B cell (primary cell): Measurements from ENCODE around the gene KRTAP20-4. TPM values are rescaled to one million over a fixed set of nuclear protein-coding genes. Genes with fewer than 3 reads are reported as not detected.

Source experiments
- ATAC-seq: fragments of 200-7000 bp; cut with Tn5 transposase; one replicate; pipeline ENCODE4 v1.10.0; 2021; ENCODE audit warnings: low read depth, mild to moderate bottlenecking, moderate number of reproducible peaks, moderate library complexity
- CTCF ChIA-PET: fragments of 350-600 bp; sonication (Branson Sonifier 250); formaldehyde crosslinking; loops from one replicate; lab custom pipeline; 2021; ENCODE audit warnings: antibody characterized with exemption, inconsistent platforms; lab: Charles Lee
- POLR2A ChIA-PET: fragments of 350-600 bp; sonication (Branson Sonifier 250); formaldehyde crosslinking; loops from one replicate; lab custom pipeline; 2021; ENCODE audit warnings: antibody characterized with exemption; lab: Charles Lee
- DNase-seq: peaks from one replicate; pipeline ENCODE4 v3.0.0; 2013
- H2AFZ ChIP-seq: 2 replicates; pipeline ENCODE4 v1.6.1; 2012; ENCODE audit warnings: mild to moderate bottlenecking, low read depth, low read length; ENCODE audit not compliant: insufficient read depth, poor library complexity, severe bottlenecking
- H3K27ac ChIP-seq, 2 donors: 1 replicate in 1 of 2; 2 replicates in 1 of 2; pipeline ENCODE4 v1.5.1; 2012 to 2013; ENCODE audit warnings: low read length in 2 of 2, mild to moderate bottlenecking in 2 of 2, moderate library complexity in 1 of 2
- H3K27me3 ChIP-seq, 4 experiments: fragments of 200-600 bp in 1 of 4; sonication (generic) in 1 of 4; replicated peaks in 1 of 4; 1 replicate in 2 of 4; 2 replicates in 2 of 4; pipeline versions ENCODE4 v1.6.1 to v1.7.0; 2013 to 2016; ENCODE audit warnings: low read length in 3 of 4, mild to moderate bottlenecking in 2 of 4, mixed read lengths in 1 of 4, moderate library complexity in 1 of 4; ENCODE audit not compliant: insufficient read depth in 4 of 4, control insufficient read depth in 3 of 4; ENCODE audit errors: control extremely low read depth in 1 of 4
- H3K36me3 ChIP-seq, 2 experiments: replicated peaks in 1 of 2; 1 replicate in 1 of 2; 2 replicates in 1 of 2; pipeline versions ENCODE4 v1.6.1 to v1.7.1; 2013; ENCODE audit warnings: low read length in 1 of 2; ENCODE audit not compliant: insufficient read depth in 2 of 2, control insufficient read depth in 1 of 2; ENCODE audit errors: control extremely low read depth in 1 of 2, extremely low read depth in 1 of 2
- H3K4me1 ChIP-seq, 2 donors: fragments of 200-600 bp in 1 of 2; sonication (generic) in 1 of 2; 1 replicate in 1 of 2; 2 replicates in 1 of 2; pipeline versions ENCODE4 v1.5.1 to v1.6.1; 2013 to 2017; ENCODE audit warnings: low read length in 2 of 2; ENCODE audit not compliant: control insufficient read depth in 2 of 2, insufficient read depth in 2 of 2
- H3K4me2 ChIP-seq: replicated peaks from 2 replicates; pipeline ENCODE3; 2012; ENCODE audit warnings: mild to moderate bottlenecking, low read depth, low read length; ENCODE audit not compliant: poor library complexity, severe bottlenecking
- H3K4me3 ChIP-seq, 5 experiments: fragments of 200-600 bp in 1 of 5; sonication (generic) in 1 of 5; 1 replicate in 3 of 5; 2 replicates in 2 of 5; pipeline versions ENCODE4 v1.5.1 to v1.7.0; 2011 to 2016; ENCODE audit warnings: low read length in 4 of 5, mild to moderate bottlenecking in 4 of 5, low read depth in 2 of 5, control low read depth in 1 of 5, moderate library complexity in 1 of 5; ENCODE audit not compliant: insufficient read depth in 1 of 5; ENCODE audit errors: control extremely low read depth in 1 of 5, extremely low read depth in 1 of 5
- H3K79me2 ChIP-seq: fragments of 200-600 bp; sonication (generic); one replicate; pipeline ENCODE4 v1.6.0; 2016; ENCODE audit warnings: low read length; ENCODE audit not compliant: control insufficient read depth, insufficient read depth
- H3K9ac ChIP-seq: fragments of 200-600 bp; sonication (generic); 2 replicates; pipeline ENCODE4 v1.6.1; 2017; ENCODE audit warnings: mild to moderate bottlenecking, low read length, moderate library complexity
- H3K9me3 ChIP-seq, 3 donors: one replicate each; pipeline versions ENCODE4 v1.6.1 to v1.7.1; 2013; ENCODE audit warnings: low read length in 2 of 3; ENCODE audit not compliant: control insufficient read depth in 2 of 3, insufficient read depth in 1 of 3; ENCODE audit errors: control extremely low read depth in 1 of 3
- H4K20me1 ChIP-seq: 2 replicates; pipeline ENCODE4 v1.6.0; 2012; ENCODE audit warnings: mild to moderate bottlenecking, low read length; ENCODE audit not compliant: insufficient read depth, control insufficient read depth, poor library complexity, severe bottlenecking
- H3K27ac Mint-ChIP-seq: one replicate; pipeline ENCODE4 v1.8.0; 2021; ENCODE audit warnings: mixed read lengths
- H3K27me3 Mint-ChIP-seq: one replicate; pipeline ENCODE4 v1.8.0; 2021; ENCODE audit warnings: mixed read lengths
- H3K4me1 Mint-ChIP-seq: one replicate; pipeline ENCODE4 v1.8.0; 2021; ENCODE audit warnings: mixed read lengths
- H3K4me3 Mint-ChIP-seq: one replicate; pipeline ENCODE4 v1.8.0; 2021; ENCODE audit warnings: mixed read lengths
- H3K9me3 Mint-ChIP-seq: one replicate; pipeline ENCODE4 v1.8.0; 2022; ENCODE audit warnings: mixed read lengths; ENCODE audit not compliant: insufficient read depth
- EZH2 ChIP-seq: IDR thresholded peaks from 2 replicates; pipeline ENCODE4 v1.6.1; 2012; ENCODE audit warnings: borderline replicate concordance, low read depth, mild to moderate bottlenecking, moderate library complexity, low read length; ENCODE audit not compliant: insufficient read depth, poor library complexity, severe bottlenecking
- WGBS: methylation state at CpG from one replicate; pipeline ENCODE4 v1.1.5; 2013; ENCODE audit warnings: missing lambda C conversion rate; ENCODE audit not compliant: insufficient coverage; 5-methylcytosine and 5-hydroxymethylcytosine counted together
- intact Hi-C: fragments of 100-400 bp; cut with micrococcal nuclease; formaldehyde crosslinking; loops from one replicate; pipeline ENCODE4 v1.10.0; 2022
- polyA plus RNA-seq: library from polyadenylated mRNA; depleted of rRNA; stranded (reverse); fragments of >200 nt; gene quantifications from 2 replicates; pipeline ENCODE4 v1.2.3, GENCODE V29; 2012
- total RNA-seq, 2 donors: library from RNA; stranded (reverse); fragments of 120-200 nt in 1 of 2; gene quantifications; 1 replicate in 1 of 2; 2 replicates in 1 of 2; pipeline versions ENCODE4 v1.2.3 to v1.2.4, GENCODE V29; 2013 to 2022
- TF ChIP-seq, protein P1 (sequence below): fragments of 200-600 bp; IDR thresholded peaks from one replicate; pipeline ENCODE4 v1.8.0; 2022; ENCODE audit warnings: antibody characterized with exemption, mild to moderate bottlenecking

Gene KRTAP20-4
- total and polyA plus RNA-seq, 2 donors (not counting 1 experiment from before 2014, with no cell fraction given): not detected

DNA sequence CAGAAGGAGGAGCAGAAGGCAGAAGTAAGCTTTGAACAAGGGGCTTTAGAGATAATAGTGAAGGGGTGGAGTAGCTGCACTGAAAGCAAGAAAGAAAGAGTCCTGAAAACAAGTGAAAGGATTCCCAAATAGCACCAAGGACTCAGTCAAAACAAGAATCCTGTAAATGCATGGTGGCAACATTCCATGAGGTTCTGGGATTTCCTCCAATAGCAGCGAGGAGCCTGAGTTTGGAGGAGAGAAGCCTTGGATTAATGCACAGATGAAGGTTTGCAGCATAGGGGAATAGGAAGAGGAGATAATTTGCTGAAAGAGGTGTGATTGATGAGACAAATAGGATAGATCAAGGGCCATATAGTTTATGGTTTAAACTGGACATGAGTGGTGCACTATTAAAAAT, 41.1 kb upstream of the KRTAP20-4 start:
- Histone ChIP-seq H3K79me2 (no peaks in the 10 kb centered on the region), H3K4me3 (no peak overlapping the region), H3K36me3 (no peaks in the 10 kb centered on the region), H3K9me3 (no peaks in the 10 kb centered on the region), H3K4me2 (no peak overlapping the region), H3K9ac (no peak overlapping the region), H3K4me1 (no peaks in the 10 kb centered on the region), H3K27me3 (no peaks in the 10 kb centered on the region), H4K20me1 (no peaks in the 10 kb centered on the region), H3K27ac (no peak overlapping the region), H2AFZ (no peak overlapping the region)
- intact Hi-C loops: no loop called here
- Mint-ChIP-seq H3K27me3 (no peaks in the 10 kb centered on the region), H3K4me3 (no peak overlapping the region), H3K9me3 (peaks cover 3% of the 10 kb centered on the region), H3K27ac (no peak overlapping the region), H3K4me1 (no peaks in the 10 kb centered on the region)
- WGBS: 75% methylated on average over 1 of the region's 1 CpG
- TF ChIP-seq EZH2: no peak
- TF ChIP-seq, protein P1, sequence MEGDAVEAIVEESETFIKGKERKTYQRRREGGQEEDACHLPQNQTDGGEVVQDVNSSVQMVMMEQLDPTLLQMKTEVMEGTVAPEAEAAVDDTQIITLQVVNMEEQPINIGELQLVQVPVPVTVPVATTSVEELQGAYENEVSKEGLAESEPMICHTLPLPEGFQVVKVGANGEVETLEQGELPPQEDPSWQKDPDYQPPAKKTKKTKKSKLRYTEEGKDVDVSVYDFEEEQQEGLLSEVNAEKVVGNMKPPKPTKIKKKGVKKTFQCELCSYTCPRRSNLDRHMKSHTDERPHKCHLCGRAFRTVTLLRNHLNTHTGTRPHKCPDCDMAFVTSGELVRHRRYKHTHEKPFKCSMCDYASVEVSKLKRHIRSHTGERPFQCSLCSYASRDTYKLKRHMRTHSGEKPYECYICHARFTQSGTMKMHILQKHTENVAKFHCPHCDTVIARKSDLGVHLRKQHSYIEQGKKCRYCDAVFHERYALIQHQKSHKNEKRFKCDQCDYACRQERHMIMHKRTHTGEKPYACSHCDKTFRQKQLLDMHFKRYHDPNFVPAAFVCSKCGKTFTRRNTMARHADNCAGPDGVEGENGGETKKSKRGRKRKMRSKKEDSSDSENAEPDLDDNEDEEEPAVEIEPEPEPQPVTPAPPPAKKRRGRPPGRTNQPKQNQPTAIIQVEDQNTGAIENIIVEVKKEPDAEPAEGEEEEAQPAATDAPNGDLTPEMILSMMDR: no peak
- ChIA-PET CTCF (no interaction called here), POLR2A (no interaction called here)
- DNase-seq: no peak
- no peak for ATAC-seq

DNA sequence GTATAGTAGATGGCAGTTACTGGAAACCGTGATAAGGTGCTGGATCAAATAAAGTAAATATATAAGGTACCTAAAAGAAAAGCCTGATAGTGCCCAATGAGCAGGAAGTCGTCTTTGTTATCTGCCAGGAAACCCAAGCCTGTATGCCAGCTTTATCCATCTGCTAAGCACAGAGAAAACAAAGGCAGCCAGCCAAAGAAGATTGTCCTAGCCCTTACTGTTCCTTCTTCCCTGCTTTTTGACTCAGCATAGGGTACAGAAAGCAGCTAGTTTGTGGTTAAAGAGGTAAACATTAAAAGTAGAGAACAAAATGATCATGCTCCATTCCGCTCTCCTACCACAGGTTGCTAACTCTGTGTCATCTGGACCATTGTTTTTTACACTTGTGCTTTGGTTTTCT, 40.3 kb upstream of the KRTAP20-4 start:
- H3K27me3 Mint-ChIP-seq: no peaks in the 10 kb centered on the region
- DNase-seq (no peak), ATAC-seq (no peak)
- Histone ChIP-seq H2AFZ (no peak overlapping the region), H3K9ac (no peak overlapping the region), H3K79me2 (no peaks in the 10 kb centered on the region), H3K27ac (no peak overlapping the region), H3K36me3 (no peaks in the 10 kb centered on the region), H4K20me1 (no peaks in the 10 kb centered on the region), H3K4me1 (no peaks in the 10 kb centered on the region), H3K4me2 (no peak overlapping the region), H3K9me3 (no peaks in the 10 kb centered on the region), H3K27me3 (no peaks in the 10 kb centered on the region), H3K4me3 (no peak overlapping the region)
- no peak overlapping the region for H3K27ac Mint-ChIP-seq
- H3K4me3 Mint-ChIP-seq: no peak overlapping the region
- H3K4me1 Mint-ChIP-seq: no peaks in the 10 kb centered on the region
- H3K9me3 Mint-ChIP-seq: peaks cover 3% of the 10 kb centered on the region
- ChIA-PET CTCF (no interaction called here), POLR2A (no interaction called here)
- TF ChIP-seq, protein P1: no peak
- TF ChIP-seq EZH2: no peak
- intact Hi-C loops: no loop called here
- WGBS: no CpG with 5 or more reads among the region's 3 CpGs
